Peyer's patch (tissue), 4 donors: ENCODE measurements around the gene ABLIM1.

Source experiments
- POLR2A ChIP-seq, 2 donors: fragments of 450-650 bp; IDR thresholded peaks; one replicate each; pipeline ENCODE4 v1.5.1; 2017; ENCODE audit warnings: antibody characterized with exemption in 2 of 2, mild to moderate bottlenecking in 2 of 2, moderate library complexity in 2 of 2
- TF ChIP-seq, protein P1 (sequence below), 6 experiments: fragments of 450-650 bp in 4 of 6; fragments of 200-600 bp in 2 of 6; sonication (generic) in 1 of 6; IDR thresholded peaks; one replicate each; pipeline ENCODE4 v1.5.1; 2017 to 2019; ENCODE audit warnings: antibody characterized with exemption in 6 of 6, mild to moderate bottlenecking in 3 of 6, moderate library complexity in 1 of 6

- TF ChIP-seq, protein P1, sequence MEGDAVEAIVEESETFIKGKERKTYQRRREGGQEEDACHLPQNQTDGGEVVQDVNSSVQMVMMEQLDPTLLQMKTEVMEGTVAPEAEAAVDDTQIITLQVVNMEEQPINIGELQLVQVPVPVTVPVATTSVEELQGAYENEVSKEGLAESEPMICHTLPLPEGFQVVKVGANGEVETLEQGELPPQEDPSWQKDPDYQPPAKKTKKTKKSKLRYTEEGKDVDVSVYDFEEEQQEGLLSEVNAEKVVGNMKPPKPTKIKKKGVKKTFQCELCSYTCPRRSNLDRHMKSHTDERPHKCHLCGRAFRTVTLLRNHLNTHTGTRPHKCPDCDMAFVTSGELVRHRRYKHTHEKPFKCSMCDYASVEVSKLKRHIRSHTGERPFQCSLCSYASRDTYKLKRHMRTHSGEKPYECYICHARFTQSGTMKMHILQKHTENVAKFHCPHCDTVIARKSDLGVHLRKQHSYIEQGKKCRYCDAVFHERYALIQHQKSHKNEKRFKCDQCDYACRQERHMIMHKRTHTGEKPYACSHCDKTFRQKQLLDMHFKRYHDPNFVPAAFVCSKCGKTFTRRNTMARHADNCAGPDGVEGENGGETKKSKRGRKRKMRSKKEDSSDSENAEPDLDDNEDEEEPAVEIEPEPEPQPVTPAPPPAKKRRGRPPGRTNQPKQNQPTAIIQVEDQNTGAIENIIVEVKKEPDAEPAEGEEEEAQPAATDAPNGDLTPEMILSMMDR (IDR thresholded peaks at IDR 0.05) = no peak
- no peak for TF ChIP-seq POLR2A (IDR thresholded peaks at IDR 0.05)
Observed at GRCh38 chr10:114629083-114629823, 28.8 kb downstream of the ABLIM1 start.
